PC-9 (cell line): ENCODE data around the gene CNPPD1.

Source experiments
- CTCF ChIP-seq: fragments of 200-600 bp; sonication (generic); conservative IDR thresholded peaks from 2 replicates; pipeline ENCODE4 v1.6.1; 2017; ENCODE audit warnings: mixed run types, antibody characterized with exemption, mild to moderate bottlenecking, moderate library complexity
- EZH2 ChIP-seq: fragments of 200-600 bp; sonication (generic); IDR thresholded peaks from 2 replicates; pipeline ENCODE4 v1.8.0; 2017; ENCODE audit warnings: antibody characterized with exemption, low read depth

DNA sequence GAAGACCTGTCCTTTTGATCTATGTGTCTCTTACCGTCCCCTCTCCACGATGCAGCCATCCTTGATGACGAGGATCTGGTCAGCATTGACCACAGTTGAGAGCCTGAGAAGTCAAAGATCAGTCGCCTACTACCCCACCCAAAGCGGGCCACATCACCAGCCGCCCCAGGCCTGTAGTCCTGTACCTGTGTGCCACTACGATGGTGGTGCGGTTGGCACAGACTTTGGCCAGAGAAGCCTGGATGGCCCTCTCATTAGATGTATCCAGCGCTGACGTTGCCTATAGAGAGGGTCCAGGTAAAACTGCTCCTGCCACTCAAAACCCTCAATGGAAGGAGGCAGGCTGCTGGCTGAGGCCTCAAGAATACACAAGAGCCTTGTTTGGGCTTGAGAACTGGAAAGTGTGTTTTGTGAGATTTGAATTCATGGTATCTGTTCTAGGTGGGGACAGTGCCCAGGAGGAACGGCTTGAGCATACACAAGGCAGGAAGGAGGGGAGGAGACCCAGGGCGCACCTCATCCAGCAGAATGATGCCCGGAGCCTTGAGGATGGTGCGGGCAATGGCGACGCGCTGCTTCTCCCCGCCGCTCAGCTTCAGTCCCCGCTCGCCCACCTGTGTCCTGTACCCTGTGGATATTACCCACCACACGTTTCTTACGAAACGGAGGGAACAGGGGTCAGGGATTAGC, 33.6 kb upstream of the CNPPD1 start:
- TF ChIP-seq CTCF (no peak), EZH2 (no peak)
